LNCaP clone FGC (cell line): ENCODE results near the gene GPC6.

Experiments used
- DNase-seq: peaks from one replicate; pipeline ENCODE4 v3.0.0-alpha.2; 2011; ENCODE audit warnings: low read depth
- H3K4me3 ChIP-seq: 2 replicates; pipeline ENCODE4 v1.5.1; 2011; ENCODE audit warnings: mild to moderate bottlenecking, low read depth, low read length, control low read depth
- CTCF ChIP-seq: IDR thresholded peaks from 2 replicates; pipeline ENCODE4 v1.5.1; 2012; ENCODE audit warnings: mild to moderate bottlenecking; ENCODE audit not compliant: control insufficient read depth, insufficient read depth; ENCODE audit errors: extremely low read depth

Gene GPC6

GRCh38 chr13:94218951-94219350, 992.3 kb downstream of the GPC6 start:
- no peak overlapping the region for H3K4me3 ChIP-seq
- TF ChIP-seq CTCF, result no peak
- DNase-seq, result no peak

- no peak overlapping the region for H3K4me3 ChIP-seq
- no peak for DNase-seq
Measured at GRCh38 chr13:94224670-94225069, 998.1 kb downstream of the GPC6 start.

GRCh38 chr13:94227255-94227879, 1000.8 kb downstream of the GPC6 start:
- DNase-seq, result no peak
- TF ChIP-seq CTCF, result no peak

More at GRCh38 chr13:94224670-94225069, 998.1 kb downstream of the GPC6 start:
- no peak for TF ChIP-seq CTCF

GRCh38 chr13:94228763-94229162, 1002.2 kb downstream of the GPC6 start:
- DNase-seq, result no peak
- no peak for TF ChIP-seq CTCF
- H3K4me3 ChIP-seq, result no peak overlapping the region

More at GRCh38 chr13:94227255-94227879, 1000.8 kb downstream of the GPC6 start:
- H3K4me3 ChIP-seq, result no peak overlapping the region

- DNase-seq, result no peak
- TF ChIP-seq CTCF, result no peak
- no peak overlapping the region for H3K4me3 ChIP-seq
Measured at GRCh38 chr13:94232161-94232950, 1005.7 kb downstream of the GPC6 start.

GRCh38 chr13:94232956-94233355, 1006.3 kb downstream of the GPC6 start:
- TF ChIP-seq CTCF, result no peak
- DNase-seq, result no peak
- no peak overlapping the region for H3K4me3 ChIP-seq
